ENCODE data around the gene MCFD2.

MCFD2 gene

DNA sequence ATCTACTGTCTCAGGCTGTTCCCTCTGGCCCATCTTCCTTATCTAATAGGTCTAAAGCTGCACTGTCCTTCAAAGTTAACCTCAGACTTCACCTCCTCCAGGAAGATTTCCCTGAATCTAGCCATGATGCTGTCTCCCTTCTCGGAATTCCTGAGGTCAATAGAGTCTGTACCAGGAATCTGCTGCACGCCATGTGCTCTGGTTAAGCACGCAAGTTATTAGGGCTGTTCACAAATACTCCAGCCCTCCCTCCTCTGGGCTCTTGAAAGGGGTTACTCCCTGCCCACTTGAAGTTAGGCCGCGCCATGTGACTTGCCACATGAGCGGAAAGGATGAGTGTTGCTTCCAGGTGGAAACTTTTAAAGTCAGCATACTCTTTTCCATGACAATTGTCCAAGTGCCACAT lies 43.6 kb downstream of the MCFD2 start:
- FAIRE-seq, result no peak

DNA sequence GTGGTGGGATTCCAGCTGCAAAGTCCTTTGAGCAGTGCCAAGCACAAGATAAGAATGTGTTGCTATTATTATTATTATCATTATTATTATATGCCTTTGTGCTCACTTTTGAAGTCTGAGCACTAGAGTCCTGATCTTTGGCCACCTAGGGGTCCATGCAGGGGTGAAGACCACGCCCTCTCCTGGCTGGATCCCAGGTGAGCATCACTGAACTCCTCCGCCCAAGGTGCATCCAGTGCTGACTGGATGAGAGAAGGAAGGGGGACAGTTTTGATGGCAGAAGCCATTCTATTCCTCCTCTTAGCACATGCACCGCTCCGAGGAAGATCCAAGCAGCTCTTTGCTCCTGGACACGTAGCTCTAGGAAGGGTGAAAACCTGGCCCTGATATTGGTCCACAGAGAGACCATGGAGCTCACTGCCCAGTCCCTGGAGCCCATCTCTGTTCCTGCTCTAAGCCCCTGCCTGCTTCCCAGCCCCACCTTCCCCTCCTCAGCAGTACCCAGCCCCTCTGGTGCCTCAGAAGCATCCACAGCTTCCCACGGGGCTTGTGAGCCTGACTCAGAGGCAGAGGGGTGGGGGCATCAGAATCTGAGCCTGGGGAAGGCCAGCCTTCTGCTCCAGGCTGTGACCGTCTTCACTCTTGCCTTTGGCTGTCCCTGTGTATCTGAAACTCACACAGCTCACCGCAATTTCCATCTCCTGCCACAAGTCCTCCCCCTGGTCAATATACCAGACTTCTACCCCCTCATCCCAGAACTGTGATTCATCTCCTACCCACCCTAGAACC lies 45.4 kb downstream of the MCFD2 start:
- no peak for FAIRE-seq

DNA sequence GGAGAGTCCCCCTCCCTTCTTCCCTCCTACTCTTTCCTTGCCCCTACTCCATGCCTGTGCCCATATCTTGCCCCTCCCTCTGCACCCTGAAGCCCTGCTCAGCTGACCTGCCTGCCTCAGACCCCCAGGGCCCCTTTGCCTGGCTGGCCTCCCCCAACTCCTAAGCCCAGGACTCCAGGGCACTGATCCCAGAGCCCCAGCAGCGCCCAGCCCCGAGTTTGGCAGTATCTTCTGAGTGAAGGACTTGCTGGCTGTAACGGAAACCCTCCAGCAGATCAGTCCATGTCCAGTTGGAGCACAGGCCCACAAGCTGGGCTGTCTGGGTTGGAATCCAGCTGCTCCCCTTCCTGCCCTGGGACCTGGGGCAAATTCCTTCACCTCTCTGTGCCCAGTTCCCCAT lies 46.0 kb downstream of the MCFD2 start:
- no peak for FAIRE-seq

DNA sequence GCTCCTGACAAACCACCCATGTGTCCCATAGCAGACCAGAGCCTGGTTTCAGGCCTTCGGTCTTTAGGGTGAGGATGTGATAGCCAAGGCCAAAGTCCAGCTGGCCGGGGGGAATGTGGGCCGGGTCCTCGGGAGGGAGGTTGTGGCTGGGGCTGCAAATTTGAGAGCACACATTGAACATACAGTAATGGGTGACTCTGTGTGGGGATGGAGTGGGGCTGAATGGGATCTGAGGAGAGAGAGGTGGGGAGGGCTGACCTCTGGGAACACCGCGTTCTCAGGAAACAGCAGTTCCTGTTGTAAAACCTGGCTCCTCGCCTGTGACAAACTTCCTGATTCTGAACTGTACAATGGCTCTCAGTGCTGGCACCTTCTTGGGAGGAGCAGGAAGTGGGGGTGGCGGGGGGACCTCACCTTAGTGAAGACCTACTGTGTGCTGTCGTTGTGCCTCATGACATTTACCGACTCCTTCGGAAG lies 48.8 kb downstream of the MCFD2 start:
- no peak for FAIRE-seq

DNA sequence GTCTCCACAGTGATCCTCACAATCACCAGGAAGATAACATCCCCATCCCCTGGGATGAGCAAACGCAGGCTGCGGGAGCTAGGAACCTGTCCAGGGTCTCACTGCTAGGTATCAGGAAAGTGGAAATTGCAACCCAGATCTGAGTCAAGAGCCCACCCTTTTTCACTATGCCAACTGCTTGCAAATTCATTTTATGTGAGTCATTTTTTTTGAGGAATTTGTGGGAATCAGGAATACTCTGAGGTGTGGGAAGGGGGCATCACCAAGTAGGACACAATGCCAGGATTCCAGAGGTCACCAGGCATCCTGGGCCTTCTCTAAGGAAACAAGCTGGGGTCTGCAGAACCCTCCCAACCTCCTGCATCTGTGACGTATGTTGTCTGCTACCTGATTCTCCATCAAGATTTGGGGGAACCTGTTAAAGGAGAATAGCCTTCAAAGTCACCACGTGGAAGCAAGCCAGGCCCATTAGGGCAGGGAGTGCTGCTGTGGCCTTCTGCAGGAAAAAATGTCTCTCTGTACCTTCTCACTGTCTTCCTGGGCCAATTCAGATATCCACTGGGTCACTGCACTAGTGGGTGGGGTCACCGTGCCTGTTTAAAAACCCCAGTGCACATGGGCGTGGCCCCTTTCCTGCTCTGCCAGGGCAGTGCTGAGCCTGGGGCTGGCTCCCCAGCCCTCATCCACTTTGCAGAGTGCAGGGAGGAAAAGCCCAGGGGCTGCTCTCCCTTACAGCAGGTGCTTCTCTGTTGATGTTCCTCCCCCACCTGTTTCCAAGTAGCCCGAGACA lies 50.2 kb downstream of the MCFD2 start:
- no peak for FAIRE-seq

DNA sequence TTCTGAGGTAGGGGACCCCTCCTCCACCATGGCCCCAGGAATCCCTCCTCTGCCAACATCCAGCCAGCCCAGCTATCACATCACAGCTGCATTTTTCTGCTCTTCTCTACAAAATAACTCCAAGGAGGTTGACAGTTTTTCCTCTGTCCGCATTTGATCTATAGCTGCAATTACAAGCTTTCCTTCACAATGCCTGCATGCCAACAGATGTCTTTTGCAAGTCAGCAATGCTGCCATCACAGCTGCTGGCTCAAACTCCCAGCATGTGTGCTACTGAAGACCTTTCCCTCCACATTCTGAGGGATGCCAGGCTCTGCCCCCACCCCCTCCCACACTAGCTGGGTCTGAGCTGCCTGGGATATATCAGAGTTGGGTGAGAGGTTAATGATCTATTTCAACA lies 51.7 kb downstream of the MCFD2 start:
- no peak for FAIRE-seq

DNA sequence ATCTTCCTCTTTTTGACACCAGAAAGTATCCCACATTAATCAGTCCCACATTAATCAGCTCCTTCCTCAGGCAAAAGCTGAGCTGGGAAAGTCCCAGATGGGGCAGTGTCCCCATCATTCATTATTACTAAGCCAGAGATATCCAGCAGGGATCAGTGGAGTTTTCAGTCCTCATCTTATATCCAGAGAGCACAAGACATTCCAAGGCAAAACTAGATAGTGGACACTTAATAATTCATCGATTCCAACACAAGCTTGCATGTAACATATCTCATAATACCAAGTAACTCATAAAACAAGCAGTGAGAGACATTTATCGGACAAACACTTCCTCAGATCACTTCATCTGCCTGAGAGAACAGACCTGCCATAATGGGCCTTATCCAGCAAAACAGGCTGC lies 53.1 kb downstream of the MCFD2 start:
- FAIRE-seq, result no peak

DNA sequence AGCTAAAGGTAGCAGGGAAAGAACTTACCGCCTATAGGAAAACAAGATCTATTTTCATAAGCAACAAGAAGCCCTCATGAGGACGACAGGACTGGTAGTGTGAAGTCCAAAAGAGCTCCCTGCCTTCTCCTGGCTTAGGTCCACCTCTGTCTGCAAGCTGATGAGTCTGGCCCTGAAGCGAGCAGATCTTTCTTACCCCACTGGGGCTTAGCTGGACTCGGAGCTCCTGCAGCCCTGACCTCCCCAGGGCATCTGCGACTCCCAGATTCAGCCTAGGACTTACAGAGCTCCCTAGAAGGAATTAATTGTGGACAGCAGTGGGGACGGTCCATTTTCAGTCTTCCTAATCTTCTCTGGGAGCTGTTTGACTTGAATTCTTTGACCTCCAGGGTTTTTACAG lies 53.7 kb downstream of the MCFD2 start:
- FAIRE-seq, result no peak

DNA sequence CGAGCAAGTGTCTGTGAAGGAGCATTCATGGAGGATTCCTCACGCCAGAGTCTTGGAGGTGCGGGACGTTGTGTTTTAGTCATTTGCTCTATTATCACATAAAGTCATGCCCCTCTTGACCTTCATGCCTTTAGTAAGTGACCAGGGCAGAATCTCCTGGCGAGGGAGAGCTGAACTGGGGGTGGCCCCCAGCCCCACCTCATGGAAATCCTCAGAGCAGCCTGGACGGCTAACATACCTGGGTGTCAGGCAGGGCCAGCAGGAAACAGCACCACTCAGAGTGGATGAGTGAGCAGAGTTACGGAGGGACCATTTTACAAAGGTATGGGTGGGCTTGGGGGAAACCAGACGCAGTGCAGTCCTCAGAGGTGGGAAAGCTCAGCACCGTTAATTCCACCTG lies 56.1 kb downstream of the MCFD2 start:
- FAIRE-seq, result no peak

DNA sequence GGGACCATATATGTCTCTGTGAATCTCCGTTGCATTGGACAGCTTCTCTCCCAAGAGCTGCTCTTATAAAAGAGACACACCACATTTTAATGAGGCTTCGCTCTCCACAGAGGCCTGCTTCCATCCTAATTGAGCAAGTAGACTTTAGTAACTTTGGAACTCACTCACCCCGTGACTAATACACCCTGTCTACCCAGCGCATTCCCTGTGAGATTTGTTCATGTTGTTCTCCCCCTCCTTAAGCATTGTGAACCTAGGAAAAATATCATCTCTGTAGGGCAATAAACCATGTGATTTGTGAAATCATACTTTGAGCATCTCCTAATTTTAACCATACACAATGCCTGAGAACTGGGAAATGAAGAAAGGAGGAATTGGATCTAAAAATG lies 56.9 kb downstream of the MCFD2 start:
- no peak for FAIRE-seq

DNA sequence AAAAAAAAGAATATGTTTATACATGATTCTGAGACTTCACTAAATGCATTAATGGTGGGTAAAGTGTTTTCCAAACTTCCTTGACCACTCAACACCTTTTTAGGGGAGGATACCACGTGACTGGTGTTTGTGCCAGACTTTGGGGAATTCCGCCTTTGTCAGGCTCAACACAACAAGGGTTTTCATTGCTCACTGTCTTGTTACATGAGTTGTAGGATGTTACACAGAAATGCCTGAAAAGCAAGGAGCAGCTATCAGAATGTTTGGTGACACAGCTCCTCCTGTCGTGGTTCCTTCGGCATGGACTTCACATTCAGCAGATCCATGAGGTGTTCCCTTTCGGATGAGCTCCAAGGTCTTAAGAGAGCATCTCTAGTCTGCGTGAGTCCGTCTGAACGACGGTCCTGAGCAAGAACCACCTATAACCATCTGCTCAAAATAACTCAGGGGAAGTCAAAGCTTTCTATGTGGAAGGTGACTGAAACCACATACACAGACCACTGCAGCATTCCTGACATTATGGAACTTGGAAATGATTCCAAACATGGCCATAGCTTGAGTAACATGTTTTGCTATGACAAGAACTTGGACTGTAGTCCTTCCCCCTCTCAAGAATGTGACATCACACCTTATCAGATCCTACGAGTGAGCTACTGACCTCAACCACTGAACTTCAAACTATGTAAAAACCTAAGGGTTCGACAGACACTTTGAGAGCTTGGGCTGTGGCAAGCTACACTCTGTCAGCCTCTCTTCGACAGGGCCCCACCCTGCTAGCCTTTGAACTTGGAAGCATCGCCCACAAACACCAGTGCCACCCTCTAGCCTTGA lies 57.5 kb downstream of the MCFD2 start:
- no peak for FAIRE-seq

DNA sequence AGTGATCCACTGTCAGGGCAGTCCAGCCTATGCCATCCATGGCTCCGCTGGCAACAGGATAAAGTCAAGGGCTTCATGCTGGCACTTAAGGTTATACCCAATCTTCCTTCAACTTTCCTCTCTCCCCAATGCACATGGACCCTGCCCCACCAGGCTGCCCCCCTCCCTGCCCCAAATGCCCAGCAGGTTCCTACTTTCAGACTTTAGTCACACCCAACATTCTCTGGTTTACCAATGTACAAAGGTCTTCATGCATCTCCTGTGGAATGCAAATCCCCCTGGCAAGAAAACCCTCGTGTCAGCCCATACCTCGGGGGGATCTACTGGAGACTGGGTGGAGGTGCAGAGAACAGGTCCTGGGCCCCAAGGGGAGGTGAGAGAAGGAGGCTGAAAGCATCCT lies 59.3 kb downstream of the MCFD2 start:
- FAIRE-seq, result no peak

DNA sequence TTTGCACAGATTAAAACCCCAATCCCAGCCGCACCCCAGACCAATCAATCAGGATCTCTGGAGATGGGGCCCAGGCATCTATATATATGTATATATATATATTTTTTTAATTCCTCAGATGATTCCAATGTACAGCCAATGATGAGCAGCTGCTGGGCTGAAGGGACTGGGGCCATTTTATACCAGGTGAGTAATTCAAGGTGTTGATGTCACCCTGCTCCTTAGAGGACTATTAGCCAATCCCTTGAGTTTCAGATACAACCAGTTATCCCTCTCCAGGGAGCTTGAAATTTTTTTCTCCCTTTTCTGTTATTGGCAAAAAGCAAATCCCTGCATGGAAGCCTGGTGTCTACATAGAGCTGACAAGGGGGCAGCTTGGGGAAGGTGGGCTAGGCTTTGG lies 59.8 kb downstream of the MCFD2 start:
- FAIRE-seq, result no peak

DNA sequence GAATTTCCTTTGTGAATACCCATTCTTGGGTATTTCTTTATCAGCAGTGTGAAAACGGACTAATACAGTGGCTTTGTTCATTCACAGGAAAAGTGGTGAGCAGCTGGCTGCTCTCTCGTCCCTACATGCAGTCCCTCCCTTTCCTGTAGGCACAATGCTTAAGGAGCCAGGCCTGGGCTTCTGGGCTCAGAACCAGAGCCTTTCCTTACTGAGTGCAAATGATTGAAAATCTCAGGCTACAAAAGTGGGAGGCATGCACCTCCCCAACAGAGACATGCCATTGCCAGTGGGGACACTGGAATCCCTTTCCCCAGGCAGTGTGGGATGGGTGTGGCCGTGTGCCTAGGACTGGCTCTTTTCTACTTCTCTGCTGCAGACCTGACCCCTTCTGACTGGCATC lies 61.3 kb downstream of the MCFD2 start:
- no peak for FAIRE-seq

DNA sequence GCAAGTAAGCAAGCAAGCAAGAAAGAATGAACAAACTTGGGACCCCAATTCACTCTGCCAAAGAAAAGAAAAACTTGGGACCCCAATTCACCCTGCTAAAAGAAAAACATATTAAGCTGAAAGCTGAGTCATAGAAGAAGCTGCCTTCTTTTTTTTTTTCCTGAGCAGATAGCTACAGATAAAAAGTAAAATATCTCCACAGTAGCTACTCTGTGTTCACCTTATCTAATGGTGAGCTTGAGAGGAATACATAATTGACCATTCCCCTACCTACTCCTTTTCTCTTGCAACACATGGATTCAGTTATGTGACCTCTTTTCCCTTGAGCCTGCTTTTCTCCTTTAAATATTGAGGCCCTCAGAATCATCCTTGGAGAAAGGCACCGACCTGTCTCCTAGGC lies 63.0 kb downstream of the MCFD2 start:
- no peak for FAIRE-seq

DNA sequence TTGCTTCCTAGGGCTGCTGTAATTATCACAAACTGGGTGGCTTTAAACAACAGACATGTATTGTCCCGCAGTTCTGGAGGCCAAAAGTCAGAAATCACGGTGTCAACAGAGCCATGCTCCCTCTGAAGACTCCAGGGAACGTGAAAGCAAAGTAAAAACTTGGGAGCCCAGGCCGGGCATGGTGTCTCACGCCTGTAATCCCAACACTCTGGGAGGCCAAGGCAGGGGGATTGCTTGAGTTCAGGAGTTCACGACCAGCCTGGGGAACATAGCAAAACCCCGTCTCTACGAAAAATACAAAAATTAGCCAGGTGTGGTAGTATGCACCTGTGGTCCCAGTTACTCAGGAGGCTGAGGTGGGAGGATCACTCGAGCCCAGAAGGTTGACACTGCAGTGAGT lies 63.5 kb downstream of the MCFD2 start:
- no peak for FAIRE-seq

All from A204.1 (cell line).